Ovary (tissue), 10 donors: Measurements from ENCODE around the gene HIRA. TPM values are rescaled to one million over a fixed set of nuclear protein-coding genes. Genes with fewer than 3 reads are reported as not detected.

ENCODE experiments used
- DNase-seq, 5 donors: peaks; one replicate each; pipeline ENCODE4 v3.0.0-alpha.2; 2019 to 2020
- H3K27ac ChIP-seq, 2 donors: fragments of 200-600 bp; one replicate each; pipeline versions ENCODE4 v1.5.1 to v1.8.0; 2019 to 2022
- H3K27me3 ChIP-seq: fragments of 200-600 bp; one replicate; pipeline ENCODE4 v1.8.0; 2022
- H3K36me3 ChIP-seq: fragments of 200-600 bp; sonication (generic); one replicate; pipeline ENCODE4 v1.5.1; 2019
- H3K4me1 ChIP-seq: one replicate; pipeline ENCODE4 v1.8.1; 2013; ENCODE audit warnings: mild to moderate bottlenecking, moderate library complexity; ENCODE audit not compliant: insufficient read depth
- H3K4me3 ChIP-seq: fragments of 200-600 bp; sonication (generic); one replicate; pipeline ENCODE4 v1.5.1; 2017
- H3K9me3 ChIP-seq, 2 donors: fragments of 200-600 bp in 1 of 2; sonication (generic) in 1 of 2; one replicate each; pipeline versions ENCODE4 v1.5.1 to v1.8.1; 2013 to 2019; ENCODE audit warnings: mild to moderate bottlenecking in 1 of 2, moderate library complexity in 1 of 2
- EP300 ChIP-seq: sonication (generic); formaldehyde crosslinking; IDR thresholded peaks from one replicate; pipeline ENCODE4 v1.6.1; 2017; ENCODE audit warnings: antibody characterized with exemption
- POLR2A ChIP-seq: fragments of 450-650 bp; IDR thresholded peaks from one replicate; pipeline ENCODE4 v1.6.1; 2017; ENCODE audit warnings: antibody characterized with exemption, mild to moderate bottlenecking, moderate library complexity
- WGBS, 3 donors: extraction: QIAGEN DNeasy Blood & Tissue Kit in 1 of 3; methylation state at CpG; one replicate each; pipeline versions ENCODE4 v1.1.5 to v1.1.7; 2013 to 2017; 5-methylcytosine and 5-hydroxymethylcytosine counted together
- intact Hi-C, 4 donors: fragments of 100-400 bp; cut with DNase I; formaldehyde crosslinking; loops; one replicate each; pipeline versions ENCODE4 v1.11.0 to v1.15.1; 2022 to 2023
- long read RNA-seq, 3 donors: library from polyadenylated mRNA in 2 of 3; unstranded in 2 of 3; transcript quantifications; one replicate each; pipeline ENCODE4 v2.0.0 and lab custom pipeline, GENCODE V29; 2021 to 2026
- polyA plus RNA-seq, 2 donors: library from polyadenylated mRNA; stranded (reverse); fragments of 200-250 nt in 1 of 2; fragments of 350-450 nt in 1 of 2; fragmentation: Illumina TruSeq in 1 of 2; extraction: RNeasy Lipid Tissue Mini Kit (QIAGEN cat#74804) in 1 of 2; gene quantifications; one replicate each; pipeline ENCODE4 v1.2.3, GENCODE V29; 2013 to 2014
- total RNA-seq, 7 donors: library from RNA; depleted of rRNA in 2 of 7; stranded (reverse); fragments of >200 nt in 2 of 7; fragmentation: NEBNext Ultra II Directional in 3 of 7; extraction: Animal tissue kit (Norgen Biotek cat#: 25700) in 3 of 7; gene quantifications; one replicate each; pipeline versions ENCODE4 v1.1.0 to v1.2.4, GENCODE V29; 2016 to 2023
- TF ChIP-seq, protein P1 (sequence below), 3 donors: fragments of 450-650 bp in 2 of 3; fragments of 200-600 bp in 1 of 3; IDR thresholded peaks; one replicate each; pipeline versions ENCODE4 v1.5.1 to v1.8.0; 2016 to 2022; ENCODE audit warnings: antibody characterized with exemption in 3 of 3, mild to moderate bottlenecking in 1 of 3
- donor health status: DM: no; HTN: no; CAD: no; lungs with moderate emphysema.
- donor health status: DM: no; HTN: no; CAD: no.
- donor health status: Bipolar disorder and iron deficiency.
- donor health status: DM: yes; HTN: yes; CAD: no.
- donor health status: DM: no; HTN: no; CAD: no.
- donor health status: DM: yes; HTN: yes; CAD: no.

Gene HIRA, protein sequence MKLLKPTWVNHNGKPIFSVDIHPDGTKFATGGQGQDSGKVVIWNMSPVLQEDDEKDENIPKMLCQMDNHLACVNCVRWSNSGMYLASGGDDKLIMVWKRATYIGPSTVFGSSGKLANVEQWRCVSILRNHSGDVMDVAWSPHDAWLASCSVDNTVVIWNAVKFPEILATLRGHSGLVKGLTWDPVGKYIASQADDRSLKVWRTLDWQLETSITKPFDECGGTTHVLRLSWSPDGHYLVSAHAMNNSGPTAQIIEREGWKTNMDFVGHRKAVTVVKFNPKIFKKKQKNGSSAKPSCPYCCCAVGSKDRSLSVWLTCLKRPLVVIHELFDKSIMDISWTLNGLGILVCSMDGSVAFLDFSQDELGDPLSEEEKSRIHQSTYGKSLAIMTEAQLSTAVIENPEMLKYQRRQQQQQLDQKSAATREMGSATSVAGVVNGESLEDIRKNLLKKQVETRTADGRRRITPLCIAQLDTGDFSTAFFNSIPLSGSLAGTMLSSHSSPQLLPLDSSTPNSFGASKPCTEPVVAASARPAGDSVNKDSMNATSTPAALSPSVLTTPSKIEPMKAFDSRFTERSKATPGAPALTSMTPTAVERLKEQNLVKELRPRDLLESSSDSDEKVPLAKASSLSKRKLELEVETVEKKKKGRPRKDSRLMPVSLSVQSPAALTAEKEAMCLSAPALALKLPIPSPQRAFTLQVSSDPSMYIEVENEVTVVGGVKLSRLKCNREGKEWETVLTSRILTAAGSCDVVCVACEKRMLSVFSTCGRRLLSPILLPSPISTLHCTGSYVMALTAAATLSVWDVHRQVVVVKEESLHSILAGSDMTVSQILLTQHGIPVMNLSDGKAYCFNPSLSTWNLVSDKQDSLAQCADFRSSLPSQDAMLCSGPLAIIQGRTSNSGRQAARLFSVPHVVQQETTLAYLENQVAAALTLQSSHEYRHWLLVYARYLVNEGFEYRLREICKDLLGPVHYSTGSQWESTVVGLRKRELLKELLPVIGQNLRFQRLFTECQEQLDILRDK
- total RNA-seq, result 10 to 100 TPM in 5 of 7 donors, 1 to 10 TPM in 2; 7.2 to 31.6 (median 20.6) TPM
- polyA plus RNA-seq, result 10 to 100 TPM; 12.8 to 16.5 TPM
- long read RNA-seq, donor 1, full-length matches to known transcripts, result 1 of 14 reads
- long read RNA-seq, donor 1, partial matches to known transcripts, result 10 of 14 reads
- long read RNA-seq, donor 1, other reads (novel, unspliced or antisense), result 3 of 14 reads
- long read RNA-seq, donor 2, full-length matches to known transcripts, result 4 of 4 reads
- long read RNA-seq, donor 2, partial matches to known transcripts, result 0 of 4 reads
- long read RNA-seq, donor 2, other reads (novel, unspliced or antisense), result 0 of 4 reads
- long read RNA-seq, donor 3, full-length matches to known transcripts, result 6 of 28 reads
- long read RNA-seq, donor 3, partial matches to known transcripts, result 17 of 28 reads
- long read RNA-seq, donor 3, other reads (novel, unspliced or antisense), result 5 of 28 reads

DNA sequence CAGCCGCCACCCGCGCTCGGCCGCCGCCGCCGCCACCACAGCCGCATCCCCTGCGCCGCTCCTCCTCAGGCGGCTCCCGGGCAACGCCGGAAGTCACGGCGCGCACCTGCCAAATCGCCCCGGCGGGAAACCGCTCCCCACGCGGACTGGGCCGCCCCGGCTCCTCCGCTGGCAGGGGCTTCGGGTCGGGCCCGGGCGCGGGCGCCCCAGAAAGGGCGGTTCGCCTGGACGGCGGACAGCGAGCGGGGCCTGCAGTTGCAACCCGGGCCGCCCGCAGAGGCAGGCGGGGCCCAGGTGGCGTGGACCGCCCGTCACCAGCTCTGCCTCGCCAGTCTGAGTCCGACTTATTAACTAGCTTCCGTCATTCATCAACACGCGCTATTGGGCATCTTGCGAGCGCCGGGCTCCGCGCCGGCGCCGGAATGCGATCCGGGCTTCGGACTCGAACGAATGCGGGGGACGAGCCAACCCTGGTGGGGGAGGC, at the start of gene HIRA:
HIRA (minus strand) TSS at position 85 of the 484 bp plus-strand sequence. CDS start 257 bp downstream, outside the sequence.
- Histone ChIP-seq H3K9me3 (no peaks in the 10 kb centered on the region), H3K4me3 (peak within 1 kb of the TSS; percentile 89), H3K4me1 (peaks cover 10% of the 10 kb centered on the region), H3K27me3 (no peaks in the 10 kb centered on the region), H3K27ac (peak within 1 kb of the TSS; percentile 70 to 88), H3K36me3 (no peaks in the 10 kb centered on the region)
- WGBS, 3 donors, result 0 to 1% (median 0%) methylated on average over 38 to 66 of the region's 66 CpGs
- TF ChIP-seq, protein P1, sequence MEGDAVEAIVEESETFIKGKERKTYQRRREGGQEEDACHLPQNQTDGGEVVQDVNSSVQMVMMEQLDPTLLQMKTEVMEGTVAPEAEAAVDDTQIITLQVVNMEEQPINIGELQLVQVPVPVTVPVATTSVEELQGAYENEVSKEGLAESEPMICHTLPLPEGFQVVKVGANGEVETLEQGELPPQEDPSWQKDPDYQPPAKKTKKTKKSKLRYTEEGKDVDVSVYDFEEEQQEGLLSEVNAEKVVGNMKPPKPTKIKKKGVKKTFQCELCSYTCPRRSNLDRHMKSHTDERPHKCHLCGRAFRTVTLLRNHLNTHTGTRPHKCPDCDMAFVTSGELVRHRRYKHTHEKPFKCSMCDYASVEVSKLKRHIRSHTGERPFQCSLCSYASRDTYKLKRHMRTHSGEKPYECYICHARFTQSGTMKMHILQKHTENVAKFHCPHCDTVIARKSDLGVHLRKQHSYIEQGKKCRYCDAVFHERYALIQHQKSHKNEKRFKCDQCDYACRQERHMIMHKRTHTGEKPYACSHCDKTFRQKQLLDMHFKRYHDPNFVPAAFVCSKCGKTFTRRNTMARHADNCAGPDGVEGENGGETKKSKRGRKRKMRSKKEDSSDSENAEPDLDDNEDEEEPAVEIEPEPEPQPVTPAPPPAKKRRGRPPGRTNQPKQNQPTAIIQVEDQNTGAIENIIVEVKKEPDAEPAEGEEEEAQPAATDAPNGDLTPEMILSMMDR (IDR thresholded peaks at IDR 0.05), result no peak
- no peak for TF ChIP-seq EP300
- no peak for TF ChIP-seq POLR2A
- intact Hi-C loops, result no loop called here
- peak; percentile 70 to 89 (median 81) for DNase-seq

DNA sequence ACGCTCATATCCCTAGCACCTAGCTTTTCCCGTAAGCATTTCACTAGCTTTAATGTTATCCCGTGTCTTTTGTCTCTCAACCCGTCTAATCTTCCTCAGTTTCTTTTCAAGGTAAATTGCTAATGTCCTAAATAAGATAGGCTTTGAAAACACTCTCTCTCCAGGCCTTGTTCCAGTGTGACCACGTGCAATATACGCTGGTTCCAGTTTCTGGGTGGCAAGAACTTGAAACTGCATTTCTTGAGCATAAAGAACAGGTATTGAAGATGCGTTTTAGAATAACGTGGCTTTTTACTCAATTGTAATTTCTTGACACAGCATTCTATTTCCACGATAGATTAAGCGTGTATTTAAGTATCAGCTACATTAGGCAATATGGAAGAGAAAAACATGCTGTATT, 49.3 kb upstream of the HIRA start:
- 53 to 63% (median 53%) methylated on average over 10 of the region's 10 CpGs for WGBS, 3 donors
- DNase-seq, result no peak
- intact Hi-C loops, result no loop called here
- H3K27ac ChIP-seq, result no peak overlapping the region
- no peaks in the 10 kb centered on the region for H3K27me3 ChIP-seq
- no peak for TF ChIP-seq POLR2A
- TF ChIP-seq, protein P1 (IDR thresholded peaks at IDR 0.05), result no peak
- TF ChIP-seq EP300, result no peak
- no peaks in the 10 kb centered on the region for H3K36me3 ChIP-seq
- H3K4me1 ChIP-seq, result peaks cover 7% of the 10 kb centered on the region
- H3K9me3 ChIP-seq, result no peaks in the 10 kb centered on the region
- no peak overlapping the region for H3K4me3 ChIP-seq

DNA sequence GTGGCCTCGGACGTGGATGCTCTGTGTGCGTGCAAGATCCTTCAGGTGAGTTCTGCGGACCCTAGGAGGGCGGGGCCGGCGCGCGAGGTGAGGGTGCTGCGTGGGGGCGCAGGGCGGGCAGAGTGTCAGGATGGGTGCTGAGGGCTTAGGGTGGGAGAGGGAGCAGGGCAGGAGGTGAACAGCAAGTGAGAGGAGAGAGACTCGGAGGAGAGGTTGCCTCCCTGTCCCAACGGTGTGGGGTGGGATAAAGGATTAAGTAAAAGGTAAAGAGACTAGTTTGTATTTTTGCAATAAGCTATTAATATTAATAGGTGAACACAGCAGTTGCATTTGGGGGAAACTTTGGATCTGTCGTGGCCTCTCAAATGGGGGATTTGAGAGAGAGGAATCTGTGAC, 48.6 kb upstream of the HIRA start:
- Histone ChIP-seq H3K4me3 (peak overlapping the region; percentile 39), H3K27ac (no peak overlapping the region), H3K36me3 (no peaks in the 10 kb centered on the region), H3K27me3 (no peaks in the 10 kb centered on the region), H3K9me3 (no peaks in the 10 kb centered on the region), H3K4me1 (peaks cover 7% of the 10 kb centered on the region)
- 0 to 1% (median 1%) methylated on average over 15 of the region's 15 CpGs for WGBS, 3 donors
- no peak for TF ChIP-seq EP300
- TF ChIP-seq POLR2A, result no peak
- TF ChIP-seq, protein P1 (IDR thresholded peaks at IDR 0.05), result no peak
- intact Hi-C loops, result no loop called here
- no peak for DNase-seq
